Gastrocnemius medialis (tissue), 4 donors: ENCODE results near the gene CDC42BPA. TPM values are rescaled to one million over a fixed set of nuclear protein-coding genes. Genes with fewer than 3 reads are reported as not detected.

ENCODE experiments used
- ATAC-seq, 2 donors: fragments of 150-250 bp; one replicate each; pipeline ENCODE4 v1.9.1; 2016
- DNase-seq, 2 donors: peaks; one replicate each; pipeline ENCODE4 v3.0.0-alpha.2; 2019
- H3K27ac ChIP-seq, 4 donors: fragments of 200-600 bp; sonication (generic); 1 replicate in 1 of 4; 2 replicates in 3 of 4; pipeline ENCODE4 v1.5.1; 2016 to 2018; ENCODE audit warnings: mild to moderate bottlenecking in 2 of 4, moderate library complexity in 1 of 4
- H3K27me3 ChIP-seq, 3 donors: fragments of 200-600 bp; sonication (generic) in 2 of 3; 1 replicate in 1 of 3; 2 replicates in 2 of 3; pipeline versions ENCODE4 v1.5.1 to v1.6.0; 2016 to 2019; ENCODE audit warnings: mild to moderate bottlenecking in 1 of 3, moderate library complexity in 1 of 3
- H3K36me3 ChIP-seq, 2 donors: fragments of 200-600 bp; sonication (generic) in 1 of 2; one replicate each; pipeline ENCODE4 v1.5.1; 2017 to 2018
- H3K4me1 ChIP-seq, 2 donors: fragments of 200-600 bp; sonication (generic) in 1 of 2; one replicate each; pipeline ENCODE4 v1.5.1; 2016 to 2017; ENCODE audit warnings: mild to moderate bottlenecking in 2 of 2
- H3K4me3 ChIP-seq, 4 donors: fragments of 200-600 bp; sonication (generic) in 3 of 4; 1 replicate in 1 of 4; 2 replicates in 3 of 4; pipeline ENCODE4 v1.5.1; 2016 to 2019; ENCODE audit warnings: mild to moderate bottlenecking in 2 of 4
- H3K9me3 ChIP-seq, 3 donors: fragments of 200-600 bp; sonication (generic) in 2 of 3; 1 replicate in 1 of 3; 2 replicates in 2 of 3; pipeline ENCODE4 v1.5.1; 2016 to 2019
- POLR2A ChIP-seq, 2 donors: fragments of 450-650 bp; IDR thresholded peaks; one replicate each; pipeline ENCODE4 v1.6.1; 2017; ENCODE audit warnings: antibody characterized with exemption in 2 of 2, mild to moderate bottlenecking in 2 of 2, moderate library complexity in 2 of 2
- in situ Hi-C, 4 donors: fragments of 200-750 bp; cut with MboI; loops; one replicate each; pipeline versions ENCODE4 v1.15.0 to v1.8.0; 2017; ENCODE audit warnings: low sequenced_read_pairs in 4 of 4
- intact Hi-C: fragments of 100-400 bp; cut with DNase I; formaldehyde crosslinking; loops from one replicate; pipeline ENCODE4 v1.15.1; 2023; ENCODE audit warnings: low total_unique reads
- total RNA-seq, 4 donors: library from RNA; depleted of rRNA; stranded (reverse); fragments of >200 nt; gene quantifications; one replicate each; pipeline versions ENCODE4 v1.1.0 to v1.2.3, GENCODE V29; 2016
- TF ChIP-seq, protein P1 (sequence below), 5 experiments: fragments of 450-650 bp in 3 of 5; fragments of 200-600 bp in 2 of 5; sonication (generic) in 2 of 5; IDR thresholded peaks in 4 of 5; conservative IDR thresholded peaks in 1 of 5; 1 replicate in 4 of 5; 2 replicates in 1 of 5; pipeline ENCODE4 v1.5.1; 2016 to 2019; ENCODE audit warnings: antibody characterized with exemption in 5 of 5, mild to moderate bottlenecking in 3 of 5, moderate library complexity in 3 of 5

CDC42BPA gene
- total RNA-seq, 4 donors from 2014 or later: 13.9 to 30.6 (median 16.6) TPM

DNA sequence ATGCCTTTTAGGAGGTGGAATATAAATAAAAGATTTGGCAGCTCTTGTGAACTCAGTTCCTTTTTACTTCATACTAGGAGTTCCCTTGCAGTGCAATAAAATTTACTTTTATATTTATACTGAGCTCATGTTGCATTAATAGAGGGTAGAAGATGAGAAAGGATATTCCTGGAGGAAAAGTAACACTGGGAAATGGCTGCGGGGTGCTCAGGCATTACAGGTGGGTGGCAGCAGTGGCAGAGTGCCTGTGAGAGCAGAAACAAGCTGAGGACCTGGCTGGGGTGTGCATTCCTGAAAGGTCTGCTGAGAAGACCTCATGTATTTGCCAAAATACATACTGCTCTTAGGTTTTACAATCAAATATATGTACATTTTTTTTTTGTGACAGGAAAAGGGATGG, 251.3 kb downstream of the CDC42BPA start:
- H3K27me3 ChIP-seq: no peaks in the 10 kb centered on the region
- no peaks in the 10 kb centered on the region for H3K4me1 ChIP-seq
- DNase-seq (no peak), ATAC-seq (no peak)
- no peak overlapping the region for H3K27ac ChIP-seq
- H3K36me3 ChIP-seq: peaks cover 0 to 21% of the 10 kb centered on the region in 2 donors
- in situ Hi-C loops: no loop called here
- no peaks in the 10 kb centered on the region for H3K9me3 ChIP-seq
- no peak for TF ChIP-seq POLR2A (IDR thresholded peaks at IDR 0.05)
- TF ChIP-seq, protein P1, sequence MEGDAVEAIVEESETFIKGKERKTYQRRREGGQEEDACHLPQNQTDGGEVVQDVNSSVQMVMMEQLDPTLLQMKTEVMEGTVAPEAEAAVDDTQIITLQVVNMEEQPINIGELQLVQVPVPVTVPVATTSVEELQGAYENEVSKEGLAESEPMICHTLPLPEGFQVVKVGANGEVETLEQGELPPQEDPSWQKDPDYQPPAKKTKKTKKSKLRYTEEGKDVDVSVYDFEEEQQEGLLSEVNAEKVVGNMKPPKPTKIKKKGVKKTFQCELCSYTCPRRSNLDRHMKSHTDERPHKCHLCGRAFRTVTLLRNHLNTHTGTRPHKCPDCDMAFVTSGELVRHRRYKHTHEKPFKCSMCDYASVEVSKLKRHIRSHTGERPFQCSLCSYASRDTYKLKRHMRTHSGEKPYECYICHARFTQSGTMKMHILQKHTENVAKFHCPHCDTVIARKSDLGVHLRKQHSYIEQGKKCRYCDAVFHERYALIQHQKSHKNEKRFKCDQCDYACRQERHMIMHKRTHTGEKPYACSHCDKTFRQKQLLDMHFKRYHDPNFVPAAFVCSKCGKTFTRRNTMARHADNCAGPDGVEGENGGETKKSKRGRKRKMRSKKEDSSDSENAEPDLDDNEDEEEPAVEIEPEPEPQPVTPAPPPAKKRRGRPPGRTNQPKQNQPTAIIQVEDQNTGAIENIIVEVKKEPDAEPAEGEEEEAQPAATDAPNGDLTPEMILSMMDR (IDR thresholded peaks at IDR 0.05 in 4 of 5, conservative IDR thresholded peaks at IDR 0.05 in 1 of 5): no peak
- intact Hi-C loops: no loop called here
- no peak overlapping the region for H3K4me3 ChIP-seq

DNA sequence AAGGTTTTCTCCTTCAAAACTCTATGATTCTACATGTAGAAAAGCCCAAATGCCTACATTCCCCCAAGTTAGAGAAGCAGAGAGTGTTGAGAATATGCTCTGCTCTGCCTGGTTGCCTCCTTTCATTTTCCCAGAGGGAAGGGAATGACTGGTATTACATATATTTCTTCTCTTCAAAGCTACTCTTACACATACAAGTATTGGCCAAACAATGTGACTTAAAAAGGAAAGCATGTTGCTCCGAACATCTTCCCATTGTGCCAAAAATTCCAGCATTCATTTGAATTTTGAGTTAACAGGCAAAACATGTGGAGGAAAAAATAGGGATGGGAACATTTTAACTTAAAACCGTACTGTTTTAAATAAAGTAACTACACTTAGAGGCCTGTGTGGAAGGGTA, 253.0 kb downstream of the CDC42BPA start:
- intact Hi-C loops: no loop called here
- no peak overlapping the region for H3K4me3 ChIP-seq
- H3K4me1 ChIP-seq: no peaks in the 10 kb centered on the region
- in situ Hi-C loops: no loop called here
- H3K9me3 ChIP-seq: no peaks in the 10 kb centered on the region
- no peak overlapping the region for H3K27ac ChIP-seq
- H3K36me3 ChIP-seq: peaks cover 0 to 21% of the 10 kb centered on the region in 2 donors
- no peaks in the 10 kb centered on the region for H3K27me3 ChIP-seq
- DNase-seq (no peak), ATAC-seq (no peak)
- TF ChIP-seq, protein P1 (IDR thresholded peaks at IDR 0.05 in 4 of 5, conservative IDR thresholded peaks at IDR 0.05 in 1 of 5): no peak
- TF ChIP-seq POLR2A (IDR thresholded peaks at IDR 0.05): no peak

DNA sequence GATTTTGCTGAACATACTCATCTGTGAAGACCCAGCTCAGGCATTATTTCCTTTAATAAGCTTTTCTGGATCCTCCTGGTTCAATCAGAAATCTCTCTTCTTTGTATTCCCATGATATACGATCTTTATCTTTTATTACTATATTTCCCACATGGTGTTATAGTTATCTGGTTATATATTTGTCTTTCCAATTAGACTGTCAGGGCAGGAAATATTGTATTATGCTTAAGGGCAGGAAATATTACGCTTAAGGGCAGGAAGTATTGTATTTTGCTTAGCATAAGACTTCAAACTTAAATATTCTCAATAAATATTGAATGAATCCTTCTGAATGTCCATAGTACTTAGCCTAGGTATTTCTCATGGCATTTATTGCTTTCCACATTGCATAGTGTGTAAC, 256.0 kb downstream of the CDC42BPA start:
- TF ChIP-seq POLR2A (IDR thresholded peaks at IDR 0.05): no peak
- TF ChIP-seq, protein P1 (IDR thresholded peaks at IDR 0.05 in 4 of 5, conservative IDR thresholded peaks at IDR 0.05 in 1 of 5): no peak
- no peaks in the 10 kb centered on the region for H3K27me3 ChIP-seq
- peaks cover 0 to 10% of the 10 kb centered on the region in 2 donors for H3K36me3 ChIP-seq
- ATAC-seq (no peak), DNase-seq (no peak)
- in situ Hi-C loops (no loop called here), intact Hi-C loops (no loop called here)
- no peak overlapping the region for H3K27ac ChIP-seq
- H3K4me3 ChIP-seq: no peak overlapping the region
- no peaks in the 10 kb centered on the region for H3K4me1 ChIP-seq
- no peaks in the 10 kb centered on the region for H3K9me3 ChIP-seq

DNA sequence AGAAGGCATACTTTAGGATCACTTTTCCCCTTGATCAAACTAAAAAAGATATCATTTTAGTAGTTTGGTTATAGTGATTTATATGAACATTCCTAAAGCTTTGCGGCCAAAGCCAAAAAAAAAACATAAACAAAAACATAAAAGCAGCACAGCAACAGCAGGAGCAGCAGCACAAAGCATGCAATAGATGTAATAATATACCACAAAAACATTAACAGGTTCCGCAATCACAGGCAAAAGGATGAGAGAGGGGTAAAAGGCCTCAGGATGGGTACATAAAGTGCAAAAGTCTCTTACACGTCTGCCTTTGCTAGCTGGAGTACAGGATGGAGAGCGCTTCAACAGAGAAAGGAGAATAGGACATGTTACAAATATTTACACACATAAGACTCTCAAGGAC, 259.2 kb downstream of the CDC42BPA start:
- intact Hi-C loops: no loop called here
- DNase-seq (no peak), ATAC-seq (no peak)
- Histone ChIP-seq H3K27me3 (no peaks in the 10 kb centered on the region), H3K9me3 (no peaks in the 10 kb centered on the region), H3K4me3 (no peak overlapping the region), H3K27ac (no peak overlapping the region), H3K4me1 (no peaks in the 10 kb centered on the region), H3K36me3 (peaks cover 0 to 4% of the 10 kb centered on the region in 2 donors)
- TF ChIP-seq POLR2A (IDR thresholded peaks at IDR 0.05): no peak
- TF ChIP-seq, protein P1 (IDR thresholded peaks at IDR 0.05 in 4 of 5, conservative IDR thresholded peaks at IDR 0.05 in 1 of 5): no peak
- in situ Hi-C loops: no loop called here

DNA sequence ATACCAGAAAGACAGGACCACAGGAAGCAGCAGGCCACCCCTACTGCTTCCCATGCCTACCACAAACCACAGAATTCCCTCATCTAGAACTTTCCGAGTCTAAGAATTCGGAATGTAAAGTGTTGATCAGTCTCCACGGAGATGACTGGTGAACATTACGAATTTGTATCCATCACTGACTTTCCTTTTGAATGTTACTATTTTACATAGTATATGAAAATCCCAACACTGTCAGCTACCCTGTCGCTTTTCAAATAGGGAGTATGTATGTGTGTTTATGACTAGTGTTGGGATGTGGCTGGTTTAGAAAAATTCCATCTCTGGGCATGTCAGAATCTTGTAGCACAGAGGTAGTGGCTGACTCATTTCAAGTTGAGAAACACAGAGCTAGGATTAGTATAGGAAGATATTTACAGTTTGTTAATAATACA, 260.0 kb downstream of the CDC42BPA start:
- H3K36me3 ChIP-seq: peaks cover 0 to 4% of the 10 kb centered on the region in 2 donors
- in situ Hi-C loops (no loop called here), intact Hi-C loops (no loop called here)
- H3K4me3 ChIP-seq: no peak overlapping the region
- no peak overlapping the region for H3K27ac ChIP-seq
- H3K4me1 ChIP-seq: no peaks in the 10 kb centered on the region
- ATAC-seq (no peak), DNase-seq (no peak)
- TF ChIP-seq POLR2A (IDR thresholded peaks at IDR 0.05): no peak
- TF ChIP-seq, protein P1 (IDR thresholded peaks at IDR 0.05 in 4 of 5, conservative IDR thresholded peaks at IDR 0.05 in 1 of 5): no peak
- no peaks in the 10 kb centered on the region for H3K27me3 ChIP-seq
- H3K9me3 ChIP-seq: no peaks in the 10 kb centered on the region
